K562 treated with DMSO at 1 percent for 12 hours (cell line): ENCODE measurements around the gene SMARCD1. TPM values are rescaled to one million over a fixed set of nuclear protein-coding genes. Genes with fewer than 3 reads are reported as not detected.

Source experiments
- total RNA-seq: library from RNA; unstranded; fragments of 300-600 nt; gene quantifications from 2 replicates; pipeline ENCODE4 v1.2.3, GENCODE V29; 2022; ENCODE audit not compliant: insufficient read depth

SMARCD1 gene
- total RNA-seq: 27.6 and 90.4 TPM in 2 replicates

DNA sequence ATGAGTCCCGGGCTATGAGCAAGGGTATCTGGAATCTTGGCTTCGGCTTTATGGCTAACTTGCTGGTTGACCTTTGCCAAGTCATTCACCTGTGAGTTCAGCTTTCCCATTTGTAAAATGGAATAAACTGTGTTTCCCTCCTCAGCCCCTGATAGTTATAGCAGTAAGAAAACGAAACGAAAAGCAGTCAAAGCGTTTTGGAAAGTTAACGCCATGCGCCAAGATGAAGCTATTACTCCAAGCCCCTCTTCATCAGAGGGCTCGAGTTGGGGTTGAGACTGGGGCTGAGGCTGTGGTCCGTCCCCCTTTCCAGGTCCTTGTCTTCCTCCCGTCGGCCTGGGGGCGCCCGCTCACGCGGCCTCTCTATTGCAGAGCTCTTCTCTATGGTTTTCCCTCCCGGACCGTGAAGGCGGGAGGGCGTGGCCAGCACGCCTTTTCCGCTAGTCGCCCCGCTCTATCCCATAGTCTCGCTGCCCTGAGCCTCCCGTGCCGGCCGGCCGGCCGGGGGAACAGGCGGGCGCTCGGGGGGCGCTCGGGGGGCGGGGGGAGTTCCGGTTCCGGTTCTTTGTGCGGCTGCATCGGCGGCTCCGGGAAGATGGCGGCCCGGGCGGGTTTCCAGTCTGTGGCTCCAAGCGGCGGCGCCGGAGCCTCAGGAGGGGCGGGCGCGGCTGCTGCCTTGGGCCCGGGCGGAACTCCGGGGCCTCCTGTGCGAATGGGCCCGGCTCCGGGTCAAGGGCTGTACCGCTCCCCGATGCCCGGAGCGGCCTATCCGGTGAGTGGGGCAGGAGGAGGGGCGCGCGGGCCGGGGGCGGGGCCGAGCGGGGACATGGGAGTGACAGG lies at the start of gene SMARCD1:
TSS of gene SMARCD1 (plus strand) at position 568 of the 840 bp plus-strand sequence. CDS start at position 596, 28 bp downstream.

DNA sequence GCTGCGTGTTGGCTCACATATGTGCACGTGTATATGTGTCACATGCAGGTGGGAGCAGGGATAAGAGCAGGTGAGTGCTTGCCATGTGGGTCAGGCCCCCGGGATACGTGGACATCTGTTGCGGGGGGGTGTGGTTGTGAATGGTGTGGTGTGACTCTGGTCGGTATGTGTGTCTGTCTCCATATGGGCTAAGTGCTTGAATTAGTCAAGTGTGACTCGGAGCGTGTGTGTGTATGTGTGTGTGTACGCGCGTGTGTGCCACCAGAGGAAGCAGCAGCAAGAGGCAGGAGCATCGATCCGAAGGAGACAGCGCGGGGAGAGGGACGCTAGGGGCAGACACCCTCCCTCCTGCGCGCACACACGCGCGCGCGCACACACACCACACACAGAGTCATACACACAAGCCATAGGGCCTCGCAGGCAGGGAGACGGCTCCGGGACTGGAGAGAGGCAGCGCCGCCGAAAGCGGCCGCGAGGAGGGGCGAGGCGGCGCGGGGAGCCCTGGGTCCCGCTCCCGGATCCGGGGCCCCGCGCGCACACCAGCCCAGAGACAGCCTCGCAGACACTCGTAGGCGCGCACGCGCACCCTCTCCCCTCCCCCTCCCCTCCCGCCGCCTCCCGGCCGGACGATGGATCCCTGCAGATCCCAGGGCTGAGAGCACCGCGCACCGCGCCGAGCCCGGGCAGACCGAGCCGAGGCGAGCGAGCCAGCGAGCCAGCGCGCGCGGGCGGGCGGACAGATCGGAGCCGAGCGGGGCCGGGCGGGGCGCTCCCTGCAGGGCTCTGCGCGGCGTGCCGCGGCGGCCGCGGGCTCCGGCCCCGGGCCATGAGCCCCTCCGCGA lies 27.9 kb upstream of the SMARCD1 start, which contains the start of gene ASIC1:
TSS of gene ASIC1 (plus strand) at position 597 of the 842 bp plus-strand sequence. CDS start 1,171 bp downstream, outside the sequence.

DNA sequence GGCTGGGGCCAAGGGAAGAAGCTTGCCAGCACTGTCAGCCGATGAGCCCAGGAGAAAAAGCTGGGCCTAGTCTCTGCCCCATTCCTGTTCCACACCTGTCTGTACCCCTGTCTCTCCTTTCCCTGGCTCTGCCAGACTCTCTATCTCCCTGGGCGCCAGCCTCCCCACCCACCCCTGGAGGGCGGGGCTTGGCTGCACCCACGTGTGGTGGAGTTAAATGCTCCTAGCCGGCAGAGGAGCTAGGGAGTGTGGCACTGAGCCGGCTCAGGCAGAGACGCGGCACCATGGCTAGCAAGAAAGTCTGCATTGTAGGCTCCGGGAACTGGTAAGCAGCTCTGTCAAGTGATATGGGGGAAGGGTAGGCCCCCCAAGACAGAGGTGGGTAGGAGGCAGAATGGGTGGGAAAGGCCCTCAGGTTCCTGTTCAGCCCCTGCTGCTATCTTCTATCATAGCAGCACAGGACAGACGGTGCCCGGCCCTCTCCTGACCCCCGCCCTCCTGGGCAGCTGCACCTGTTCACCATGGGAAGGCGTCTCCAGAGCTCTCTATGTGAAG lies 18.7 kb downstream of the SMARCD1 start, which contains the start of gene GPD1:
TSS of gene GPD1 (plus strand) at position 242 of the 555 bp plus-strand sequence. CDS start at position 285, 43 bp downstream.

DNA sequence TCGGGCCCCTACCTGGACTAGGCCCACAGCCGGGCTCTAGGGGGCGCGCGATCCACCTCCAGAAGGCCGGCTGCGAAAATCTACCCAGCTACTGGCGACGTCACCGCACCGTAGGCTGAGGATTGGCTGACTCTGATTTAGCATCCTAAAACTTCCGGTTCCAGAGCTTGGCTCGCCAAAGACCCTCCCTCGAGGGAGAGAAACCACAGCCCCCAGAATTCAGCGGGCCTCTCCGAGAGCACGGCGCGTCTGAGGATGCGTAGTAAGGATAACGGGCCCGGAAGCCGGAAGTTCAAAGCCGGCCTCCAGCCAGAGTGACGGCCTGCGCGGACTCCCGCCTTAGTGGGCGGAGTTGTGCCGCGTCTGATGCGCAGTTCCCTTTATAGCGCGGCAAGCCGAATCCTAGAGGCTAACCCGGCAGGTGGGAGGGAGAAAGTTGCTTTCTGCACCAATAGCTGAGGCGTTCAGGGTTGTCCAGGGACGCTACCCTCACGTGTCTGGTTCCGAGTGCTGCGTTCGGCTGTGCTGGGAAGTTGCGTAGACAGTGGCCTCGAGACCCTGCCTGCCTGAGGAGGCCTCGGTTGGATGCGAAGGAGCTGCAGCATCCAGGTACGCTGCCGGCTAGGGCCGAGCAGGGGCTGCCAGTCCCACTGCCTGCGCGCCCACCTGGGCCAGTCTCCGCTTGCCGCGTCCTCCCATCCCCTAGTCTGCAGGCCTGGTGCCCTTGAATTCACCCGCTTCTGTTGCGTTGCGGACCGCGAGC lies 26.7 kb downstream of the SMARCD1 start, which contains the start of gene COX14:
TSS of gene COX14 (plus strand) at position 544 of the 763 bp plus-strand sequence. CDS start 7,808 bp downstream, outside the sequence.

Other genes with a start within 250 kb of the SMARCD1 start
- gene BCDIN3D, start 242.2 kb upstream of the SMARCD1 start, total RNA-seq: 4.6 and 11.6 TPM in 2 replicates
- gene FAIM2, start 181.4 kb upstream of the SMARCD1 start, total RNA-seq: not detected in 2 replicates
- gene AQP2, start 134.6 kb upstream of the SMARCD1 start, total RNA-seq: not detected in 2 replicates
- not detected in 2 replicates for gene AQP5, start 123.5 kb upstream of the SMARCD1 start, total RNA-seq
- not detected in 2 replicates for gene AQP6, start 112.4 kb upstream of the SMARCD1 start, total RNA-seq
- gene RACGAP1, start 59.8 kb upstream of the SMARCD1 start, total RNA-seq: 49.4 and 75.9 TPM in 2 replicates
- 0.34 and 0.96 TPM in 2 replicates for gene ASIC1, start 27.7 kb upstream of the SMARCD1 start, total RNA-seq
- not detected in 2 replicates for gene GPD1, start 18.7 kb downstream of the SMARCD1 start, total RNA-seq
- 58.6 and 79.2 TPM in 2 replicates for gene COX14, start 26.9 kb downstream of the SMARCD1 start, total RNA-seq
- gene CERS5, start 82.0 kb downstream of the SMARCD1 start, total RNA-seq: 24.5 and 35.3 TPM in 2 replicates
- 10.5 and 24.5 TPM in 2 replicates for gene LIMA1, start 198.2 kb downstream of the SMARCD1 start, total RNA-seq